Lower leg skin (tissue), 3 donors: ENCODE measurements around the gene CAMK2G.

Source experiments
- POLR2A ChIP-seq, 2 donors: fragments of 450-650 bp; IDR thresholded peaks; one replicate each; pipeline ENCODE4 v1.6.1; 2016 to 2017; ENCODE audit warnings: antibody characterized with exemption in 2 of 2, mild to moderate bottlenecking in 1 of 2, moderate library complexity in 1 of 2
- TF ChIP-seq, protein P1 (sequence below), 3 donors: fragments of 450-650 bp; IDR thresholded peaks; one replicate each; pipeline ENCODE4 v1.5.1; 2016; ENCODE audit warnings: antibody characterized with exemption in 3 of 3, mild to moderate bottlenecking in 3 of 3, moderate library complexity in 2 of 3

DNA sequence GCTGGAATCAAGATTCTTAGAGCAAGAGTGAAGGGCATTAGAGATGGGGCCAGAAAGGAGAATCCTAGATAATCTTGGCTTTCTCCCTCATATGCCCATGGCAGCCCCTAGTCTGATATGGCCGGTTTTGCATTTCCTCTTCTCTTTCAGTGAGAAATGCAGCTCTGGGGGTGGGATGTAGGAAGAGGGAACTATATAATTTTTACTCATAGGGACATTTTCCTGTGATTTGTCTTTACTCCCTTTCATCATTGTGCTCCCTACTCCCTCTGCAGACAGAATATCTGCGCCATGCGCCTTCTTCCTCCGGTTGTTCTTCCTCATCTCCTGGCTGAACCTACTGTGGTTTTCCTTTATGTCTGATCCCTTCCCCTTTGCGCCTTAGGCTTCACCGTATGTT, 109.3 kb downstream of the CAMK2G start:
- TF ChIP-seq, protein P1, sequence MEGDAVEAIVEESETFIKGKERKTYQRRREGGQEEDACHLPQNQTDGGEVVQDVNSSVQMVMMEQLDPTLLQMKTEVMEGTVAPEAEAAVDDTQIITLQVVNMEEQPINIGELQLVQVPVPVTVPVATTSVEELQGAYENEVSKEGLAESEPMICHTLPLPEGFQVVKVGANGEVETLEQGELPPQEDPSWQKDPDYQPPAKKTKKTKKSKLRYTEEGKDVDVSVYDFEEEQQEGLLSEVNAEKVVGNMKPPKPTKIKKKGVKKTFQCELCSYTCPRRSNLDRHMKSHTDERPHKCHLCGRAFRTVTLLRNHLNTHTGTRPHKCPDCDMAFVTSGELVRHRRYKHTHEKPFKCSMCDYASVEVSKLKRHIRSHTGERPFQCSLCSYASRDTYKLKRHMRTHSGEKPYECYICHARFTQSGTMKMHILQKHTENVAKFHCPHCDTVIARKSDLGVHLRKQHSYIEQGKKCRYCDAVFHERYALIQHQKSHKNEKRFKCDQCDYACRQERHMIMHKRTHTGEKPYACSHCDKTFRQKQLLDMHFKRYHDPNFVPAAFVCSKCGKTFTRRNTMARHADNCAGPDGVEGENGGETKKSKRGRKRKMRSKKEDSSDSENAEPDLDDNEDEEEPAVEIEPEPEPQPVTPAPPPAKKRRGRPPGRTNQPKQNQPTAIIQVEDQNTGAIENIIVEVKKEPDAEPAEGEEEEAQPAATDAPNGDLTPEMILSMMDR (IDR thresholded peaks at IDR 0.05), result no peak
- TF ChIP-seq POLR2A (IDR thresholded peaks at IDR 0.05), result no peak
